Measurements from ENCODE around the gene ZNF718. TPM values are rescaled to one million over a fixed set of nuclear protein-coding genes. Genes with fewer than 3 reads are reported as not detected.
"Not testable (repeated sequence)": the region's sequence is repeated elsewhere in the genome, so short reads cannot be mapped to it uniquely, and the experiment has no call there.

The ZNF718 gene
- total and polyA plus RNA-seq, 2 experiments from 2014 or later, result 2.5 to 4.7 TPM

GRCh38 chr4:173666-174314 lies 49.5 kb downstream of the ZNF718 start:
- no peak for DNase-seq (ENCODE audit: low spot score)
- no peaks in the 10 kb centered on the region for H3K4me1 ChIP-seq (ENCODE audit: insufficient read depth)
- no peak overlapping the region for H3K27ac ChIP-seq
- no peak overlapping the region for H2AFZ ChIP-seq
- H3K79me2 ChIP-seq, result no peaks in the 10 kb centered on the region
- peaks cover 42% of the 10 kb centered on the region for H3K9me3 ChIP-seq (ENCODE audit: low read depth)
- H3K4me2 ChIP-seq, result no peak overlapping the region
- no peaks in the 10 kb centered on the region for H3K27me3 ChIP-seq
- H3K36me3 ChIP-seq (replicated peaks; ENCODE audit: insufficient read depth, low read depth), result no peaks in the 10 kb centered on the region
- no peaks in the 10 kb centered on the region for H4K20me1 ChIP-seq (ENCODE audit: insufficient read depth, poor library complexity, severe bottlenecking)
- no peak overlapping the region for H3K4me3 ChIP-seq
- 92% methylated on average over 7 of the region's 7 CpGs for WGBS (ENCODE audit: low lambda C conversion rate, missing lambda C conversion rate)
- no peaks in the 10 kb centered on the region for H3K9me2 ChIP-seq (replicated peaks; ENCODE audit: insufficient read depth)
- TF ChIP-seq EZH2phosphoT487 (IDR thresholded peaks at IDR 0.05; ENCODE audit: low read depth, severe bottlenecking, unreplicated experiment) (no peak), CTCF (IDR thresholded peaks at IDR 0.05; ENCODE audit: poor library complexity) (no peak), EZH2 (IDR thresholded peaks at IDR 0.05; ENCODE audit: borderline replicate concordance) (no peak)

- Histone ChIP-seq H3K4me2 (no peak overlapping the region), H3K79me2 (no peaks in the 10 kb centered on the region), H4K20me1 (ENCODE audit: insufficient read depth, poor library complexity, severe bottlenecking) (no peaks in the 10 kb centered on the region), H3K27ac (no peak overlapping the region), H3K36me3 (replicated peaks; ENCODE audit: insufficient read depth, low read depth) (no peaks in the 10 kb centered on the region), H3K9me3 (ENCODE audit: low read depth) (peaks cover 35% of the 10 kb centered on the region), H3K4me1 (ENCODE audit: insufficient read depth) (no peaks in the 10 kb centered on the region), H2AFZ (no peak overlapping the region), H3K4me3 (no peak overlapping the region), H3K27me3 (no peaks in the 10 kb centered on the region), H3K9me2 (replicated peaks; ENCODE audit: insufficient read depth) (no peaks in the 10 kb centered on the region)
- DNase-seq (ENCODE audit: low spot score), result no peak
- no peak for TF ChIP-seq EZH2 (IDR thresholded peaks at IDR 0.05; ENCODE audit: borderline replicate concordance)
- no peak for TF ChIP-seq EZH2phosphoT487 (IDR thresholded peaks at IDR 0.05; ENCODE audit: low read depth, severe bottlenecking, unreplicated experiment)
- TF ChIP-seq CTCF (IDR thresholded peaks at IDR 0.05; ENCODE audit: poor library complexity), result no peak
Measured at GRCh38 chr4:175986-176385, 51.7 kb downstream of the ZNF718 start.

GRCh38 chr4:176995-177394 lies 52.7 kb downstream of the ZNF718 start:
- peaks cover 32% of the 10 kb centered on the region for H3K9me3 ChIP-seq (ENCODE audit: low read depth)
- no peaks in the 10 kb centered on the region for H3K79me2 ChIP-seq
- H3K9me2 ChIP-seq (replicated peaks; ENCODE audit: insufficient read depth), result no peaks in the 10 kb centered on the region
- no peaks in the 10 kb centered on the region for H3K27me3 ChIP-seq
- DNase-seq (ENCODE audit: low spot score), result no peak
- TF ChIP-seq EZH2 (IDR thresholded peaks at IDR 0.05; ENCODE audit: borderline replicate concordance), result no peak
- TF ChIP-seq EZH2phosphoT487 (IDR thresholded peaks at IDR 0.05; ENCODE audit: low read depth, severe bottlenecking, unreplicated experiment), result no peak
- no peak for TF ChIP-seq CTCF (IDR thresholded peaks at IDR 0.05; ENCODE audit: poor library complexity)
- H4K20me1 ChIP-seq (ENCODE audit: insufficient read depth, poor library complexity, severe bottlenecking), result no peaks in the 10 kb centered on the region
- no peak overlapping the region for H3K4me3 ChIP-seq
- no peak overlapping the region for H2AFZ ChIP-seq
- no peak overlapping the region for H3K4me2 ChIP-seq
- no peak overlapping the region for H3K27ac ChIP-seq
- H3K4me1 ChIP-seq (ENCODE audit: insufficient read depth), result no peaks in the 10 kb centered on the region
- no peaks in the 10 kb centered on the region for H3K36me3 ChIP-seq (replicated peaks; ENCODE audit: insufficient read depth, low read depth)
- 100% methylated on average over 1 of the region's 1 CpG for WGBS (ENCODE audit: low lambda C conversion rate, missing lambda C conversion rate)

GRCh38 chr4:182225-182624 lies 57.9 kb downstream of the ZNF718 start:
- H3K9me3 ChIP-seq (ENCODE audit: low read depth), result peaks cover 38% of the 10 kb centered on the region
- not testable (repeated sequence) for DNase-seq (ENCODE audit: low spot score); H3K4me3 ChIP-seq; H3K79me2 ChIP-seq; H3K36me3 ChIP-seq (replicated peaks; ENCODE audit: insufficient read depth, low read depth); H3K27ac ChIP-seq; H4K20me1 ChIP-seq (ENCODE audit: insufficient read depth, poor library complexity, severe bottlenecking); H3K4me1 ChIP-seq (ENCODE audit: insufficient read depth); H3K9me2 ChIP-seq (replicated peaks; ENCODE audit: insufficient read depth); H2AFZ ChIP-seq; H3K4me2 ChIP-seq; H3K27me3 ChIP-seq
- 96% methylated on average over 3 of the region's 3 CpGs for WGBS (ENCODE audit: low lambda C conversion rate, missing lambda C conversion rate)
